ENCODE data around the gene ACADS. TPM values are rescaled to one million over a fixed set of nuclear protein-coding genes. Genes with fewer than 3 reads are reported as not detected.
A peak's percentile ranks its signal among the peaks of the same experiment; 100 is the strongest.

Gene ACADS
- total RNA-seq, 4 donors from 2014 or later = 166 to 224 (median 200) TPM

- intact Hi-C loops (cut with DNase I; ENCODE audit: low total_unique reads) (loop anchor here (5.0 kb wide), 2 partner anchors 78 to 1327 kb away; partner anchors contain the start of gene MLEC), in situ Hi-C loops (cut with MboI; ENCODE audit: low sequenced_read_pairs in 4 of 4) (no loop called here)
- DNase-seq = no peak
- Histone ChIP-seq H3K4me1 (peaks cover 25 to 26% of the 10 kb centered on the region in 2 donors), H3K27ac (peak overlapping the region; percentile 17 to 43 (median 34)), H3K9me3 (no peaks in the 10 kb centered on the region), H3K4me3 (no peak overlapping the region), H3K27me3 (no peaks in the 10 kb centered on the region), H3K36me3 (peaks cover 0 to 46% of the 10 kb centered on the region in 2 donors)
- no peak for ATAC-seq
- no peak for TF ChIP-seq POLR2A (IDR thresholded peaks at IDR 0.05)
- no peak for TF ChIP-seq CTCF (IDR thresholded peaks at IDR 0.05 in 4 of 5, conservative IDR thresholded peaks at IDR 0.05 in 1 of 5)
These were observed 39.2 kb downstream of the ACADS start for GRCh38 chr12:120764816-120765215.

GRCh38 chr12:120766566-120766965 is 40.9 kb downstream of the ACADS start:
- peak overlapping the region; percentile 16 to 61 (median 36) for H3K27ac ChIP-seq
- no peak for ATAC-seq
- in situ Hi-C loops (cut with MboI; ENCODE audit: low sequenced_read_pairs in 4 of 4) (no loop called here), intact Hi-C loops (cut with DNase I; ENCODE audit: low total_unique reads) (no loop called here)
- no peaks in the 10 kb centered on the region for H3K27me3 ChIP-seq
- TF ChIP-seq CTCF (IDR thresholded peaks at IDR 0.05 in 4 of 5, conservative IDR thresholded peaks at IDR 0.05 in 1 of 5) = no peak
- no peak for TF ChIP-seq POLR2A (IDR thresholded peaks at IDR 0.05)
- H3K36me3 ChIP-seq = peaks cover 0 to 46% of the 10 kb centered on the region in 2 donors
- H3K4me1 ChIP-seq = peaks cover 8 to 9% of the 10 kb centered on the region in 2 donors
- no peak for DNase-seq
- H3K9me3 ChIP-seq = no peaks in the 10 kb centered on the region
- no peak overlapping the region for H3K4me3 ChIP-seq

DNA sequence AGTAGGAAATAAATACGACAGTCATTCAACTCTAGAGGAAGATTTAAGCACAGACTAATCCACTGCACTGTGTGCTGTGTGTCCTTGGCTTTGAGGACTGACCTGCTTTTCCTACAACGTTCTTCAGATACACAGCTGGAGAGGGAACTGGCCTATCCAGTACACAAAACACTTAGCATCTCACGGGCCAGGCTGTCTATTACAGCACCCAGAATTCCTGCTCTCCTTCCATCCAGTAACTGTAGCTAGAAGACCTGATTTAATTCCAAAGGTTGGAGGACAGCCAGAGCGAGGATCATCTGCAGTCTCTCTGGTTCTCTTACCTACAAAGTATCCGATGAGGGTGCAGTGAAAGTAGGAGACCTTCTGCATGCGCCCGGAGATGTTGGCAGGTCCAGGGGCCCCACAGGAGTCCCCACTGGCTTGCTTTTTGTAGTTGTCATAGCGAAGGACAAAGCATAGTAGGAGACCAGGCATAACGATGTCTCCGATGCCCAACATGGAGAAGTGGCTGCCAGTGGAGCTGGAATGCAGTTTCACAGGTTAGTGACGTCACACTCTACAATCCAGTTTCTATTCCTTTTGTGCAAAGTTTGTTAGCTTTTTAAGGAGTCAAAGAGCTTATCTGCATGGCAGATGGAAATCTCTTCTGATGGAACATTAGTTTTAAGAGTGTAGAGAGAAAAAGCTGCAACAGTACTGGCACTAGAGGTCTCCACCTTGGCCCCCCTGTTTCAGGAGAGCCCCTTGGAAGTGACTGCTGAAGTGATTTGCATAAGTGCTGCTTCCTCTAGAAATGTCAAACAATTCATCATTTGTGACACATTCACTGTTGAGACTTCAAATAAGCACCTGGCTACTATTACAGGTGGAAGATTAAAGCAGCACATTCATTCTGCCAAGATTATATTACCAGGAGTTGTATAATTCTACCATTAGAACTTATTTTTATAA is 41.7 kb downstream of the ACADS start:
- H3K4me3 ChIP-seq = no peak overlapping the region
- H3K36me3 ChIP-seq = peaks cover 0 to 46% of the 10 kb centered on the region in 2 donors
- TF ChIP-seq POLR2A (IDR thresholded peaks at IDR 0.05) (no peak), CTCF (IDR thresholded peaks at IDR 0.05 in 4 of 5, conservative IDR thresholded peaks at IDR 0.05 in 1 of 5) (no peak)
- no peaks in the 10 kb centered on the region for H3K9me3 ChIP-seq
- no peaks in the 10 kb centered on the region for H3K27me3 ChIP-seq
- ATAC-seq (peak; percentile 15 to 67), DNase-seq (no peak)
- H3K27ac ChIP-seq = peak overlapping the region; percentile 16 to 61 (median 36)
- H3K4me1 ChIP-seq = peaks cover under 1 to 2% of the 10 kb centered on the region in 2 donors
- in situ Hi-C loops (cut with MboI; ENCODE audit: low sequenced_read_pairs in 4 of 4) = no loop called here
- intact Hi-C loops (cut with DNase I; ENCODE audit: low total_unique reads) = no loop called here

- TF ChIP-seq CTCF (IDR thresholded peaks at IDR 0.05 in 4 of 5, conservative IDR thresholded peaks at IDR 0.05 in 1 of 5) (no peak), POLR2A (IDR thresholded peaks at IDR 0.05) (no peak)
- in situ Hi-C loops (cut with MboI; ENCODE audit: low sequenced_read_pairs in 4 of 4) = no loop called here
- ATAC-seq = no peak
These were observed 45.5 kb downstream of the ACADS start for GRCh38 chr12:120771097-120771496.

More at GRCh38 chr12:120771097-120771496, 45.5 kb downstream of the ACADS start:
- H3K36me3 ChIP-seq = peaks cover 0 to 26% of the 10 kb centered on the region in 2 donors
- intact Hi-C loops (cut with DNase I; ENCODE audit: low total_unique reads) = no loop called here
- no peak overlapping the region for H3K4me3 ChIP-seq
- H3K27me3 ChIP-seq = no peaks in the 10 kb centered on the region
- no peak overlapping the region for H3K27ac ChIP-seq
- peaks cover 8 to 25% of the 10 kb centered on the region in 2 donors for H3K4me1 ChIP-seq
- H3K9me3 ChIP-seq = no peaks in the 10 kb centered on the region
- no peak for DNase-seq

Measured in gastrocnemius medialis (tissue), 4 donors.